Ishikawa (cell line): ENCODE results near the gene FBXW12.

Experiments
- EGR1 ChIP-seq: IDR thresholded peaks from 2 replicates; pipeline ENCODE4 v1.6.1; 2012
- EP300 ChIP-seq: IDR thresholded peaks from 2 replicates; pipeline ENCODE4 v1.6.1; 2012; ENCODE audit warnings: borderline replicate concordance
- RAD21 ChIP-seq: IDR thresholded peaks from 2 replicates; pipeline ENCODE4 v1.6.1; 2012; ENCODE audit warnings: low read depth
- TAF1 ChIP-seq: IDR thresholded peaks from 2 replicates; pipeline ENCODE4 v1.6.1; 2012; ENCODE audit warnings: low read depth, mild to moderate bottlenecking
- TEAD4 ChIP-seq: IDR thresholded peaks from 2 replicates; pipeline ENCODE4 v1.6.1; 2012
- YY1 ChIP-seq: IDR thresholded peaks from 2 replicates; pipeline ENCODE4 v1.6.1; 2012; ENCODE audit warnings: low read depth

DNA sequence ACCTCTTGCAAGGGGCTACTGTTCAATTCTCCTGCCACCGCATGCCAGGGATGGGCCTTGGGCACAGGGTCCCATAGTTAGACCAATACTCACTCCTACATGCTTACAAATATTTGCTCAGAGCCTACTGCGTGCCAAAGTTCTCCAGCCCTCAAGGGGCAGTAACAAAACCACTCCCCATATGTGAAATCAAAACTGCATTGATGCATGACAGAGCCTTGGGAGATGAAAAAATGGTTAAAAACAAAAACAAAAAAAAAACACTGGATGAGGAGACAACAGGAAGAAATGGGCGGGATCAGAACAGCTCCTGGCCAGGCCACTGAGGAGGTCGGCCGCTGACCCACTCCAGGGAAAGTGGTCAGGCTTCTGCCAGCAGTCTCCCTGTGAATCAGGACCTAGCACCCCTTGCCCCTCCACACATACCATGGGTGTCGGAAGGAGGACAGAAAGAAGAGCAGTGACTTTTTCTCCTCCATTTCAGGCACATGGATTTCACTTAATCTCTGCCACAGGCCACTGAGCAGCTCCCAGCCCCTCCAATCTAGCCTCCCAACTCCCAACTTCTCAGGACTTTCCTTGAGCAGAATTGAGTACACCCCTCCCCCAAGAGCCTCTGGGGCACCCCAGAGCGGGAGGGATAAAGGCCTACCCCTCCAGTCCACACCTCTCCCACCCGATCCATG, 55.1 kb downstream of the FBXW12 start:
- TF ChIP-seq EP300: no peak
- no peak for TF ChIP-seq EGR1
- no peak for TF ChIP-seq RAD21
- no peak for TF ChIP-seq TAF1
- no peak for TF ChIP-seq YY1
- TF ChIP-seq TEAD4: no peak
